ENCODE measurements around the gene ALKBH8.

ALKBH8 gene

DNA sequence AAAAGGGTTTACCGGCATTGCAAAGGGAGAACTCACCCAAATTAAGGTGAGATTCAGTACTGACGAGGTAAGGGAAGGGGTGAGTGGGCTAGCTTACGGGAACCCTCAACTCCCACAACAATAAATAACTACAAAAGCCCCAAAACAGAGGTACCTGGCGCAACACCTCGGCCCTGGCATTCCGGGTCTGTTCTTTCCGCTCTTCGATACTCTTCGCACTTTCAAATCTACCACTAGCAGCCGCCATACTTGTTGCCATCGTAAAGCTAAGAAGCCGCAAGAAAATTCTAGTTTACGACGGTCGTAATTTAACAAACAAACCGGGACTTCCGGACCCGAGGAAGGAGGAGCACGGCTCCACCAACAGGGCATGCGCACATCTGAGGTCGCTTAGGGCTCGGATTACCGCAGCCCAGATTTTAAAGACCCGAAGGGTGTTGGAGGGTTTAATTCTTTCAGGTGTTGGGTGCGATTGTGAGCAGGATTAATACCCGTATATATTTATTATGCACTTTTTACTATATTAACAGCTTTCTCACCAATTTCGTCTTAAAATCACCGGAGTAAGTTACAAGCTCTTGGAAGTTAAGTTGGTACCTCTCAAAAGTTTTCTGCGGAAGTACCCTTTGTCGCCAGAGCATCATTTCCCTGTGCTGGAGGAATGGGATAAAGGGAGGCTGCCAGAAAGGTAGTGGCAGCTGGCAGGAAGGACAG is 107.8 kb downstream of the ALKBH8 start, which contains the start of gene CWF19L2 (continued):
- TF ChIP-seq ZNF555 (tag by site-specific recombination; conservative IDR thresholded peaks at IDR 0.05) (no peak), KLF8 (tag by site-specific recombination; IDR thresholded peaks at IDR 0.05) (no peak), ZNF830 (tag by site-specific recombination; IDR thresholded peaks at IDR 0.05; ENCODE audit: low read depth) (no peak), ZNF549 (tag by site-specific recombination; IDR thresholded peaks at IDR 0.05) (no peak), ZNF335 (tag by site-specific recombination; conservative IDR thresholded peaks at IDR 0.05) (peak; percentile 95), ZNF391 (tag by site-specific recombination; IDR thresholded peaks at IDR 0.05; ENCODE audit: borderline replicate concordance, low read depth) (no peak), ZNF530 (tag by site-specific recombination; IDR thresholded peaks at IDR 0.05; ENCODE audit: low read depth) (no peak), HOXD13 (CRISPR knock-in tag; IDR thresholded peaks at IDR 0.05; ENCODE audit: borderline replicate concordance) (0 out of 2 replicates have a peak, but pooled peaks have one; percentile 23), ZNF239 (tag by site-specific recombination; IDR thresholded peaks at IDR 0.05) (no peak), ZNF350 (tag by site-specific recombination; IDR thresholded peaks at IDR 0.05) (no peak), RBAK (tag by site-specific recombination; IDR thresholded peaks at IDR 0.05) (no peak), SETDB1 (IDR thresholded peaks at IDR 0.05; ENCODE audit: insufficient read length, low read length) (peak; percentile 37), ZBTB20 (tag by site-specific recombination; IDR thresholded peaks at IDR 0.05) (no peak), SALL2 (tag by site-specific recombination; IDR thresholded peaks at IDR 0.05; ENCODE audit: borderline replicate concordance) (no peak), ZNF510 (tag by site-specific recombination; IDR thresholded peaks at IDR 0.05; ENCODE audit: insufficient replicate concordance) (no peak), ZNF76 (tag by site-specific recombination; IDR thresholded peaks at IDR 0.05; ENCODE audit: borderline replicate concordance, low read depth) (no peak), KLF16 (tag by site-specific recombination; IDR thresholded peaks at IDR 0.05) (no peak), ZNF629 (tag by site-specific recombination; IDR thresholded peaks at IDR 0.05) (0 out of 2 replicates have a peak, but pooled peaks have one; percentile 7), ZNF221 (tag by site-specific recombination; IDR thresholded peaks at IDR 0.05; ENCODE audit: borderline replicate concordance) (no peak), ZNF132 (tag by site-specific recombination; IDR thresholded peaks at IDR 0.05; ENCODE audit: borderline replicate concordance) (no peak)
- TF ChIP-seq, protein P1, sequence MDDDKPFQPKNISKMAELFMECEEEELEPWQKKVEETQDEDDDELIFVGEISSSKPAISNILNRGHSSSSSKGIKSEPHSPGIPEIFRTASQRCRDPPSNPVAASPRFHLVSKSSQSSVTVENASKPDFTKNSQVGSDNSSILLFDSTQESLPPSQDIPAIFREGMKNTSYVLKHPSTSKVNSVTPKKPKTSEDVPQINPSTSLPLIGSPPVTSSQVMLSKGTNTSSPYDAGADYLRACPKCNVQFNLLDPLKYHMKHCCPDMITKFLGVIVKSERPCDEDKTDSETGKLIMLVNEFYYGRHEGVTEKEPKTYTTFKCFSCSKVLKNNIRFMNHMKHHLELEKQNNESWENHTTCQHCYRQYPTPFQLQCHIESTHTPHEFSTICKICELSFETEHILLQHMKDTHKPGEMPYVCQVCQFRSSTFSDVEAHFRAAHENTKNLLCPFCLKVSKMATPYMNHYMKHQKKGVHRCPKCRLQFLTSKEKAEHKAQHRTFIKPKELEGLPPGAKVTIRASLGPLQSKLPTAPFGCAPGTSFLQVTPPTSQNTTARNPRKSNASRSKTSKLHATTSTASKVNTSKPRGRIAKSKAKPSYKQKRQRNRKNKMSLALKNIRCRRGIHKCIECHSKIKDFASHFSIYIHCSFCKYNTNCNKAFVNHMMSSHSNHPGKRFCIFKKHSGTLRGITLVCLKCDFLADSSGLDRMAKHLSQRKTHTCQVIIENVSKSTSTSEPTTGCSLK (tag by site-specific recombination; IDR thresholded peaks at IDR 0.05): no peak
- TF ChIP-seq, protein P2, sequence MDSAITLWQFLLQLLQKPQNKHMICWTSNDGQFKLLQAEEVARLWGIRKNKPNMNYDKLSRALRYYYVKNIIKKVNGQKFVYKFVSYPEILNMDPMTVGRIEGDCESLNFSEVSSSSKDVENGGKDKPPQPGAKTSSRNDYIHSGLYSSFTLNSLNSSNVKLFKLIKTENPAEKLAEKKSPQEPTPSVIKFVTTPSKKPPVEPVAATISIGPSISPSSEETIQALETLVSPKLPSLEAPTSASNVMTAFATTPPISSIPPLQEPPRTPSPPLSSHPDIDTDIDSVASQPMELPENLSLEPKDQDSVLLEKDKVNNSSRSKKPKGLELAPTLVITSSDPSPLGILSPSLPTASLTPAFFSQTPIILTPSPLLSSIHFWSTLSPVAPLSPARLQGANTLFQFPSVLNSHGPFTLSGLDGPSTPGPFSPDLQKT (IDR thresholded peaks at IDR 0.05; ENCODE audit: borderline replicate concordance, low read depth, low read length): peak; percentile 68; the same call in 1 of the 2 replicates
- TF ChIP-seq, protein P3, sequence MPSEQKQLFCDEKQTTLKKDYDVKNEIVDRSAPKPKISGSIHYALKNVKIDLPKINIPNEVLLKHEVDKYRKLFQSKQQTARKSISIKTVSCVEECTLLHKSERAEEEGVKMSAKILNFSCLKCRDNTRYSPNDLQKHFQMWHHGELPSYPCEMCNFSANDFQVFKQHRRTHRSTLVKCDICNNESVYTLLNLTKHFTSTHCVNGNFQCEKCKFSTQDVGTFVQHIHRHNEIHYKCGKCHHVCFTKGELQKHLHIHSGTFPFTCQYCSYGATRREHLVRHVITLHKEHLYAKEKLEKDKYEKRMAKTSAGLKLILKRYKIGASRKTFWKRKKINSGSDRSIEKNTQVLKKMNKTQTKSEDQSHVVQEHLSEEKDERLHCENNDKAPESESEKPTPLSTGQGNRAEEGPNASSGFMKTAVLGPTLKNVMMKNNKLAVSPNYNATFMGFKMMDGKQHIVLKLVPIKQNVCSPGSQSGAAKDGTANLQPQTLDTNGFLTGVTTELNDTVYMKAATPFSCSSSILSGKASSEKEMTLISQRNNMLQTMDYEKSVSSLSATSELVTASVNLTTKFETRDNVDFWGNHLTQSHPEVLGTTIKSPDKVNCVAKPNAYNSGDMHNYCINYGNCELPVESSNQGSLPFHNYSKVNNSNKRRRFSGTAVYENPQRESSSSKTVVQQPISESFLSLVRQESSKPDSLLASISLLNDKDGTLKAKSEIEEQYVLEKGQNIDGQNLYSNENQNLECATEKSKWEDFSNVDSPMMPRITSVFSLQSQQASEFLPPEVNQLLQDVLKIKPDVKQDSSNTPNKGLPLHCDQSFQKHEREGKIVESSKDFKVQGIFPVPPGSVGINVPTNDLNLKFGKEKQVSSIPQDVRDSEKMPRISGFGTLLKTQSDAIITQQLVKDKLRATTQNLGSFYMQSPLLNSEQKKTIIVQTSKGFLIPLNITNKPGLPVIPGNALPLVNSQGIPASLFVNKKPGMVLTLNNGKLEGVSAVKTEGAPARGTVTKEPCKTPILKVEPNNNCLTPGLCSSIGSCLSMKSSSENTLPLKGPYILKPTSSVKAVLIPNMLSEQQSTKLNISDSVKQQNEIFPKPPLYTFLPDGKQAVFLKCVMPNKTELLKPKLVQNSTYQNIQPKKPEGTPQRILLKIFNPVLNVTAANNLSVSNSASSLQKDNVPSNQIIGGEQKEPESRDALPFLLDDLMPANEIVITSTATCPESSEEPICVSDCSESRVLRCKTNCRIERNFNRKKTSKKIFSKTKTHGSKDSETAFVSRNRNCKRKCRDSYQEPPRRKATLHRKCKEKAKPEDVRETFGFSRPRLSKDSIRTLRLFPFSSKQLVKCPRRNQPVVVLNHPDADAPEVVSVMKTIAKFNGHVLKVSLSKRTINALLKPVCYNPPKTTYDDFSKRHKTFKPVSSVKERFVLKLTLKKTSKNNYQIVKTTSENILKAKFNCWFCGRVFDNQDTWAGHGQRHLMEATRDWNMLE (tag by site-specific recombination; conservative IDR thresholded peaks at IDR 0.05; ENCODE audit: low read depth): no peak; the same call in 1 of the 2 replicates
- TF ChIP-seq, protein P4, sequence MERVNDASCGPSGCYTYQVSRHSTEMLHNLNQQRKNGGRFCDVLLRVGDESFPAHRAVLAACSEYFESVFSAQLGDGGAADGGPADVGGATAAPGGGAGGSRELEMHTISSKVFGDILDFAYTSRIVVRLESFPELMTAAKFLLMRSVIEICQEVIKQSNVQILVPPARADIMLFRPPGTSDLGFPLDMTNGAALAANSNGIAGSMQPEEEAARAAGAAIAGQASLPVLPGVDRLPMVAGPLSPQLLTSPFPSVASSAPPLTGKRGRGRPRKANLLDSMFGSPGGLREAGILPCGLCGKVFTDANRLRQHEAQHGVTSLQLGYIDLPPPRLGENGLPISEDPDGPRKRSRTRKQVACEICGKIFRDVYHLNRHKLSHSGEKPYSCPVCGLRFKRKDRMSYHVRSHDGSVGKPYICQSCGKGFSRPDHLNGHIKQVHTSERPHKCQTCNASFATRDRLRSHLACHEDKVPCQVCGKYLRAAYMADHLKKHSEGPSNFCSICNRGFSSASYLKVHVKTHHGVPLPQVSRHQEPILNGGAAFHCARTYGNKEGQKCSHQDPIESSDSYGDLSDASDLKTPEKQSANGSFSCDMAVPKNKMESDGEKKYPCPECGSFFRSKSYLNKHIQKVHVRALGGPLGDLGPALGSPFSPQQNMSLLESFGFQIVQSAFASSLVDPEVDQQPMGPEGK (tag by site-specific recombination; IDR thresholded peaks at IDR 0.05): no peak
- TF ChIP-seq, protein P5, sequence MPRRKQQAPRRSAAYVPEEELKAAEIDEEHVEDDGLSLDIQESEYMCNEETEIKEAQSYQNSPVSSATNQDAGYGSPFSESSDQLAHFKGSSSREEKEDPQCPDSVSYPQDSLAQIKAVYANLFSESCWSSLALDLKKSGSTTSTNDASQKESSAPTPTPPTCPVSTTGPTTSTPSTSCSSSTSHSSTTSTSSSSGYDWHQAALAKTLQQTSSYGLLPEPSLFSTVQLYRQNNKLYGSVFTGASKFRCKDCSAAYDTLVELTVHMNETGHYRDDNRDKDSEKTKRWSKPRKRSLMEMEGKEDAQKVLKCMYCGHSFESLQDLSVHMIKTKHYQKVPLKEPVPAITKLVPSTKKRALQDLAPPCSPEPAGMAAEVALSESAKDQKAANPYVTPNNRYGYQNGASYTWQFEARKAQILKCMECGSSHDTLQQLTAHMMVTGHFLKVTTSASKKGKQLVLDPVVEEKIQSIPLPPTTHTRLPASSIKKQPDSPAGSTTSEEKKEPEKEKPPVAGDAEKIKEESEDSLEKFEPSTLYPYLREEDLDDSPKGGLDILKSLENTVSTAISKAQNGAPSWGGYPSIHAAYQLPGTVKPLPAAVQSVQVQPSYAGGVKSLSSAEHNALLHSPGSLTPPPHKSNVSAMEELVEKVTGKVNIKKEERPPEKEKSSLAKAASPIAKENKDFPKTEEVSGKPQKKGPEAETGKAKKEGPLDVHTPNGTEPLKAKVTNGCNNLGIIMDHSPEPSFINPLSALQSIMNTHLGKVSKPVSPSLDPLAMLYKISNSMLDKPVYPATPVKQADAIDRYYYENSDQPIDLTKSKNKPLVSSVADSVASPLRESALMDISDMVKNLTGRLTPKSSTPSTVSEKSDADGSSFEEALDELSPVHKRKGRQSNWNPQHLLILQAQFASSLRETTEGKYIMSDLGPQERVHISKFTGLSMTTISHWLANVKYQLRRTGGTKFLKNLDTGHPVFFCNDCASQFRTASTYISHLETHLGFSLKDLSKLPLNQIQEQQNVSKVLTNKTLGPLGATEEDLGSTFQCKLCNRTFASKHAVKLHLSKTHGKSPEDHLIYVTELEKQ (tag by site-specific recombination; IDR thresholded peaks at IDR 0.05; ENCODE audit: borderline replicate concordance): no peak

Data from HEK293 (cell line).